Middle frontal gyrus (tissue), 1 donor: ENCODE measurements around the gene SELP.

ENCODE experiments used
- DNase-seq: peaks from one replicate; pipeline ENCODE4 v3.0.0-alpha.2; 2015; ENCODE audit warnings: low spot score; ENCODE audit errors: extremely low spot score

Gene SELP

GRCh38 chr1:169576241-169576934, 53.5 kb downstream of the SELP start:
- no peak for DNase-seq

GRCh38 chr1:169574336-169574735, 55.6 kb downstream of the SELP start:
- DNase-seq: no peak

- DNase-seq: no peak
Measured at GRCh38 chr1:169572187-169572586, 57.7 kb downstream of the SELP start.

- DNase-seq: no peak
Measured at GRCh38 chr1:169571450-169571849, 58.5 kb downstream of the SELP start.

GRCh38 chr1:169570172-169570574, 59.8 kb downstream of the SELP start:
- DNase-seq: no peak

GRCh38 chr1:169568497-169568896, 61.4 kb downstream of the SELP start:
- no peak for DNase-seq

- DNase-seq: no peak
Measured at GRCh38 chr1:169565335-169566271, 64.3 kb downstream of the SELP start.

- no peak for DNase-seq
Measured at GRCh38 chr1:169563650-169564049, 66.3 kb downstream of the SELP start.

GRCh38 chr1:169563019-169563615, 66.8 kb downstream of the SELP start:
- no peak for DNase-seq

- DNase-seq: no peak
Measured at GRCh38 chr1:169561692-169562091, 68.2 kb downstream of the SELP start.

- DNase-seq: no peak
Measured at GRCh38 chr1:169557131-169557530, 72.8 kb downstream of the SELP start.

- no peak for DNase-seq
Measured at GRCh38 chr1:169550294-169550693, 79.6 kb downstream of the SELP start.

GRCh38 chr1:169548282-169548681, 81.6 kb downstream of the SELP start:
- no peak for DNase-seq

GRCh38 chr1:169546087-169546995, 83.6 kb downstream of the SELP start:
- peak; percentile 68 for DNase-seq

GRCh38 chr1:169545472-169545871, 84.5 kb downstream of the SELP start:
- no peak for DNase-seq

GRCh38 chr1:169538998-169539871, 90.7 kb downstream of the SELP start:
- DNase-seq: no peak
